Measurements from ENCODE around the gene THSD4. TPM values are rescaled to one million over a fixed set of nuclear protein-coding genes. Genes with fewer than 3 reads are reported as not detected.

Gene THSD4
- total RNA-seq, 1 experiment from 2014 or later = 65.4 TPM

DNA sequence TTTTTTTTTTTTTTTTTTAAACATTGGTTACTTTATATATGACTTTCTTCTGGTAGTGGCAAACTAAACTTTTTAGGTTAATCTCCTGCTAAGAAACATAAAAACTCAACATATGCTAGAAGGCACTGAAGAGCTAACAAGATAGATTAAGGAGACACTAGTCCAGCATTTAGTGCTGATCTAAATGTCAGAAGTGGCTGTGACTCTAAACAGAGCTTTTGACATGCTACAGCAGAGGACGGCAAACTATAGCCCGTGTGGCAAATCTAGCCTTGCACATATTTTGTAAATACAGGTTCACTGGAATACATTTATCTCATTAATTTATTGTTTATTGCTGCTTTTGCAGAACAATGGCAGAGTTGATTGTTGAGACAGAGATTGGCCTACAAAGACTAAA is 715.7 kb downstream of the THSD4 start:
- Histone ChIP-seq H3K4me1 (ENCODE audit: control insufficient read depth, insufficient read depth, low read length) (no peaks in the 10 kb centered on the region), H3K36me3 (ENCODE audit: control insufficient read depth, insufficient read depth, low read length) (no peaks in the 10 kb centered on the region; the same call in 1 of the 2 replicates), H3K9me3 (ENCODE audit: control insufficient read depth, insufficient read depth, low read depth, low read length) (no peaks in the 10 kb centered on the region; the same call in 1 of the 2 replicates), H3K4me3 (ENCODE audit: low read depth in 2 of 2, low read length in 2 of 2) (no peak overlapping the region), H3K27me3 (ENCODE audit: control insufficient read depth, insufficient read depth, low read length) (no peaks in the 10 kb centered on the region), H3K27ac (ENCODE audit: low read length) (no peak overlapping the region)
- POLR2A ChIA-PET = interaction anchor here (0.7 kb wide), 1 partner anchor 332 kb away, joined by 11 read pairs; no protein-coding TSS in a partner anchor
- CTCF ChIA-PET = no interaction called here
- BruUV-seq (replicated peaks) = no TSS peak
- DNase-seq (ENCODE audit: low read depth, low spot score) = no peak
- in situ Hi-C loops (cut with HindIII; ENCODE audit: low pct_unique_long_range_greater_than_20kb, low sequenced_read_pairs) = no loop called here
- TF ChIP-seq TCF7L2 (IDR thresholded peaks at IDR 0.05; ENCODE audit: low read depth, low read length) = no peak
- TF ChIP-seq CTCF (IDR thresholded peaks at IDR 0.05) = no peak
- no peak for TF ChIP-seq SIN3A (IDR thresholded peaks at IDR 0.05; ENCODE audit: borderline replicate concordance, insufficient read depth, low read depth, low read length)
- no peak for TF ChIP-seq POLR2AphosphoS5 (IDR thresholded peaks at IDR 0.05; ENCODE audit: low read depth, low read length)
- TF ChIP-seq REST (IDR thresholded peaks at IDR 0.05; ENCODE audit: insufficient read depth in 1 of 2, low read depth in 2 of 2, low read length in 1 of 2) = no peak
- ATAC-seq = no peak
- intact Hi-C loops (cut with micrococcal nuclease; ENCODE audit: unreplicated experiment) = no loop called here

Other genes with a start within 250 kb of the THSD4 start
- gene THAP10, start 223.0 kb upstream of the THSD4 start, total RNA-seq (2021; ENCODE audit: unreplicated experiment) = 6.7 TPM
- 8.3 TPM for gene LRRC49, start 222.6 kb upstream of the THSD4 start, total RNA-seq (2021; ENCODE audit: unreplicated experiment)